Posterior vena cava (tissue), 2 donors: ENCODE data around the gene CREG1. TPM values are rescaled to one million over a fixed set of nuclear protein-coding genes. Genes with fewer than 3 reads are reported as not detected.
"Not testable (repeated sequence)": the region's sequence is repeated elsewhere in the genome, so short reads cannot be mapped to it uniquely, and the experiment has no call there.

ENCODE experiments used
- DNase-seq: peaks from one replicate; pipeline ENCODE4 v3.0.0-alpha.2; 2020; ENCODE audit warnings: low spot score
- intact Hi-C, 2 donors: fragments of 100-400 bp; cut with DNase I; formaldehyde crosslinking; loops; one replicate each; pipeline versions ENCODE4 v1.14.1 to v1.14.2; 2022 to 2023
- total RNA-seq, 2 donors: library from RNA; stranded (reverse); fragmentation: NEBNext Ultra II Directional; extraction: Animal tissue kit (Norgen Biotek cat#: 25700); gene quantifications; one replicate each; pipeline ENCODE4 v1.2.1, GENCODE V29; 2021
- donor health status: DM: yes; HTN: yes; CAD: no.
- donor health status: DM: yes; HTN: yes; CAD: no.

CREG1 gene
- total RNA-seq, 2 donors from 2014 or later, result 105 to 138 TPM

DNA sequence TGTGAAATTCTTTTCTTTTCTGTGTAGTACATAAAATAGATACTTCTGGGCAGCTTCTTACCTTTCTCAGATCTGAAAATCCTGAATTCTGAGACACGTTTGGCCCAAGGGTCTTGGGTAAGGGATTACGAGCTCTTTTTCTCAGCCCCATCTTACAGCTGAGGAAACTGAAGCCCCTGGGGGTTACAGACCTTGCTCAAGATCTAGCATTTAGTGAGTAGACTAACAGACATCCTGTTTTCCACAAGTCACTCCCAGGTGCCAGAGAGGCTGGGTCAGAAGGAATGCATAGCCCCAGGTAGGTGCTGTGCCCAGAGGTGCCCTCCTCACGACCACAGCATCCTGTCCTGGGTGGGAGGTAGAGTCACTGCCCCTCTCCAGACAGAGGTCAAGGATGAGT, 13.2 kb upstream of the CREG1 start:
- intact Hi-C loops, result no loop called here
- no peak for DNase-seq

DNA sequence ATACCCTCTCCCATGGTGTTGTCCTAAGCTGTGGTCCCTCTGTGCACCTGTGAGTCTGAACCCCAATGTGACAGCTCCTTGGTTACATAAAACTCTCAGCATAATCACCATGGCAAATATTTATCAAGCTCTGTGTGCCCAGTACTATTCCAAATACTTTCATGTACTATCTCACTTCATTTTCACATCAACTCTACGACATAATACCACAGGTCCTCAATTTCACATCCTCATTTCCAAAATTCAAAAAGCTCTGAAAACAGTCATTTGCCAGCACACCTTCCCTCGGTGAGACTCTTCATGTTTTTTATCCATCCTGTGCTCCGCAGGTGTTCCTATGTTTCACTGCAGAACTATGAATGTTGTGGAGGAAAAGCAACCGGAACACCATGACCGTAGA, 12.4 kb upstream of the CREG1 start:
- no peak for DNase-seq
- intact Hi-C loops, result no loop called here

GRCh38 chr1:167564612-167565270, 11.2 kb upstream of the CREG1 start:
- no peak for DNase-seq
- intact Hi-C loops, result no loop called here

DNA sequence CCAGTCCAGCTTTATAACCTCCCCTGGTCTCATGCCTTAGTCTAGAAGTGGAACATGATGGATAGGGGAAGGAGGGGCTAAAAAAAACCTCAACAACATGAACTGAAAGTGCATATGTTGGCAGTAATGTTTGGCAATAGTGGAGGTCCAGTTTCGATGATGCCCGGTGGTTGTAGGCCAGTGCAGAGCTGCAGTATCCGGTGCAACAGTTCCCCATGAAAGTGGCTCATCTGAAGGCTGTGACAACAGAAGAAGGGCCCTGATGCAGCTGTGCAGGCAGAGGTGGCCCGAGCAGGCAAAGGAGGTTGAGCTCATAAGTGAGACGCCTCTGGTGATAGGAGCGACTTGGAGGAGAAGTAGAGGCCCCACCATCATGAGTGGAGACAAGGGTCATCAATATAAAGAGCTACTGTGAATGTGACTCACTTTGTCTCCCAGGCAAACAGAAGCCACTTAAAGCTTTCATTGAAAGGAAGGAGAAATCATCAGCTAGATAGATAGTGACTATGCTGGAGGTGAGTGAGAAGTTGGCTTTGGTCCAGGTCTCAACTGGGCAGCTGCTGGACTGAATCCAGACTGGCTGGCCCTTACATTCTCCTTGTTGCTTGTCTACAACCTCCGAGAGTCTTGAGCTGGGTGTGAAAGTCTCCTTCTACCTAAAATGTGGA, 10.2 kb upstream of the CREG1 start:
- DNase-seq, result no peak
- intact Hi-C loops, result no loop called here

DNA sequence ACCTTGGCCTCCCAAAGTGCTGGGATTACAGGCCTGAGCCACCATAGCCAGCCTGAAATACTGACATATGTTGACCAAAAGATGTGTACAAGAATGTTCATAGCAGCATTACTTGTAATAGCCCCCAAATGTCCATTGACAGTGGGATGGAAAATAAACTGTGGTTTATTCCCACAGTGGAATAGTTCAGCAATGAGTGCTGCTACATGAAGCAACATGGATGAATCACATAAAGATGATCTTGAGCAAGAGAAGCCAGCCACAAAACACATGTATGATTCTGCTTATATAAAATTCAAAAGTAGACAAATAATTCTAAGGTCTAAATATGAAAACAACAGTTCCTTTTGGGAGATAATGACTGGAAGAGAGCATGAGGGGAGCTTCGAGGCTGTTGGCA, 9.1 kb upstream of the CREG1 start:
- no peak for DNase-seq
- intact Hi-C loops, result no loop called here

GRCh38 chr1:167561753-167562152, 8.2 kb upstream of the CREG1 start:
- no peak for DNase-seq
- intact Hi-C loops, result no loop called here

DNA sequence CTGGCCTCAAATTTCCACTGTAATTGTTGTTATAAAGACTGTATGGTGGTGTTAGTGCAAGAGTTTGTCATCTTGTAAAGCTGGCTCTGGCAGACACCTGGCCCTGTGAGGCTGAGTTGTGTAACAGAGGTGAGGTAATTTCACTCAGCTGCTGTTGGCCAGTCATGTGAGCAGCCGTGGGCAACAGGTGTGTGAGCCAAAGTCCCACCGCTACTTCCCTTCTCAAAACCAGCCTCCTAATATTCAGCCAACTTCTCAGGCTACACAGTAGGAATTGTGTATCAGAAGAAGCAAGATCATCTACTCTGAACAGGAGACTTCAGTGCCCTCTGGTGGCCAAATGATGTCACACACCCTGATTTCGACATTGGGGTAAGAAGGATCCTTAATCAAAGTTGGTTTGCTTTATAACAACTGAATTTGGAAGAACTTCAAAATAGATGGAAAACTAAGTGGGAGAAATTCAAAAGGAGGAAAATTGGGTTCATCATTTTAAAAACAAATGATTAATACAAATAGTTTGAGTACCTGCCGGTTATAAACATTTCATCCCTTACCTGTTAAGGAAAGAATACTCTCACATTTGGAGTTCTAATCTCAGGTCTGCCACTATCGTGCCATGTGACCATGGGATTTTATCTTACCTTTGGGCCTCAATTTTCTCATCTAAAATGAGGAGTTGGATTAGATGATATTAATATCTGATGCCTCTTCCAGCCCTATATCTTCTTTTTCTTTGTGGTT, 2.6 kb upstream of the CREG1 start:
- intact Hi-C loops, result no loop called here
- peak; percentile 89 for DNase-seq

DNA sequence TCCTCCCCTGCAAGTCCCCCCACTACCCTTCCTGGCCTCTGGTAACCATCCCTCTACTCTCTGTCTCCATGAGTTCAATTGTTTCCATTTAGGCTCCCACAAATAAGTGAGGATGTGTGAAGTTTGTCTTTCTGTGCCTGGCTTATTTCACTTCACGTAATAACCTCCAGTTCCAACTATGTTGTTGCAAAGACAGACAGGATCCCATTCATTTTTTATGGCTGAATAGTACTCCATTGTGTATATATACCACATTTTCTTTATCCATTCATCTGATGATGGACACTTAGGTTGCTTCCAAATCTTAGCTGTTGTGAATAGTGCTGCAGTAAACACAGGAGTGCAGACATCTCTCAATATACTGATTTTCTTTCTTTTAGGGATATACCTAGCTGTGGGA, 1.5 kb upstream of the CREG1 start:
- intact Hi-C loops, result not testable (repeated sequence)

DNA sequence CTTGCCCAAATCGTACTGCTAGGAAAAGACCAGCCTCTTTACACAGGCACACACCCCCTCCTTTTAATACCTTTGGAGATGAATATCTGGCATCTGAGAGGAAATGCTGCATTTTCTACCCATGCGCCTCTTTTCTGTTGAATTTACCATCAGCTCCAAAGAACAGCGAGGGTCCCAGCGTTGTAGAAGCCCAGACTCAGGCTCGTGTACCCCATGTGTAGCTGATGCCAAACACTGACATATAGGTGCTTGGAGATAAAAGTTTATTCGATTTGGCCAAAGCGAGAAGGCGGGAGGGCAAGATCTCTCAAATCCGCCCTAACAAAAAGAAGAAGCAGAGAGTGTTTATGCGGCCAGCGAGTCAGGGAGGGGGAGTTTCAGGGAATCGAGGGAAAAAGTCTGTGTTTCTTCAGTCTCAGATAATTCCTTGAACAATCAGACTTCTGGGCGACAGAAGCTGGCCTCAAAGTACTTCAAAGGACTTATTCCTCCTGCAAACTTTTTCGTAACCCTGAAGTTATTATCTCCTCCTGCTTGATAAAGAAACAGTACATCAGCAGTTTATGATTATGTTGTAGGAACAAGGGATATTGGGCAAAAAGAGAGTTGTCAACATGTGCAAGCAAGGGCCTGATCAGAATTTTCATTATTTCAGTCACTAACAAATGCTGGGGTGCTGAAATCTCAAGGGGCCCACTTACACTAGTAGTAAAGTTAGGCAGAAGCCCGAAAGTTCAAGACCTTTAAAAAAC, 642 bp upstream of the CREG1 start:
- intact Hi-C loops, result no loop called here
- DNase-seq, result no peak

More for the DNA sequence above, 1.5 kb upstream of the CREG1 start:
- not testable (repeated sequence) for DNase-seq

DNA sequence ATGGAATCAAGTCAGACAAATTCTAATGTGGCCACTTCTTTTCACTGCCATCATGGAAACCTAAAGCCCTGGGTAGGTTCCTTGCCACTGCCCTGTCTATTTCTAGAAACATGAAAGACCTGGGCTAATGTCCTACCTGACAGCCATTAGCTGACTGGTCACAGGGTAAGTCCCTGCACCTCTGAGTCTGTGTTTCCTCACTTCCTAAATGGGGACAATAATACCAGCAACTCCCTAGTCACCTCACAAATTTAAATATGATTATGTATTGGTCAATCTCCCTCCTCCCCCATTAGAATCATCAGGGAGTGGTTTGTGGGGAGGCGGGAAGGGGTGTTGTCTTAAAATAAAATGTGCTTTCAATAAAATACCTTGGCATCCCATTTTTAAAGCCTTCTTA, 2.2 kb downstream of the CREG1 start:
- DNase-seq, result no peak
- intact Hi-C loops, result no loop called here

DNA sequence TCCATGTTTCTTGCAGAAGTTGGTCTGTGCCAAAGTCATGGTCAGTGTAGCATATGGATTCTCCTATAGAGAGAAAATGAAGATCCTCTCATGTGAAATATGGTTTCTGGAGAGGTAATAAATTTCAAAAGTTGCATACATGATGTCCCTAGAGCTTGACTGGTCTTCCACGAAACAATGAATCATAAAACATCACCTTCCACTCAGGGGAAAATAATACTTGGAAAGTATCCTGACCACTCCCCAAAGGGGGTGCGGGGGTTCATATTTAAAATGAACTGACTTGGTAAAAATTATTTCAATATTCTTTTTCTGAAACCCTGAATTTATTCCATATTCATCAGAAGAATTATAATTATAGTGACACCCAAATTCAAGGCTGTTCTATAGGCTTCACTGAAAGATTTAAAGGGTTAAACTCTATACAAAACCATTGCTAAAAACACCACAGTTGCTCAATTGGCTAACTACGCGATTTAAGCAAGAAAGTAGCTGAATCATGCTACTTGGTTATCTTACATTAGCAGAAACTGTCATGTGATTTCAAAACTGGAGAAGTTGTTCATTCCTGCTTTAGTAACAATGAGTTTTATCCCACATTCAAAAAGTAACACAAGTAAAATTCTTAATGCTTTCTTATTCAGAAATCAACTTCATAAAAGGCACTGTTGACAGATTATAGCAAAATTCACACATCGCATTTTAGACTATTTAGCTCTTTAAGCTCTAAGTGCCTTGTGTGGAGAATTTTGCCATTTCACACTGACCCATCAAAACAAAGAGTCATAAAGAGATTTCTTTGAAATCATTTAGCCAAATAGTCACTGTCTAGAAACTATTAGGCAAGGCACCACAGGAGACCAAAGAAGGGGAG, 5.3 kb downstream of the CREG1 start:
- intact Hi-C loops, result no loop called here
- no peak for DNase-seq

GRCh38 chr1:167546935-167547334, 6.6 kb downstream of the CREG1 start:
- DNase-seq, result no peak
- intact Hi-C loops, result no loop called here

DNA sequence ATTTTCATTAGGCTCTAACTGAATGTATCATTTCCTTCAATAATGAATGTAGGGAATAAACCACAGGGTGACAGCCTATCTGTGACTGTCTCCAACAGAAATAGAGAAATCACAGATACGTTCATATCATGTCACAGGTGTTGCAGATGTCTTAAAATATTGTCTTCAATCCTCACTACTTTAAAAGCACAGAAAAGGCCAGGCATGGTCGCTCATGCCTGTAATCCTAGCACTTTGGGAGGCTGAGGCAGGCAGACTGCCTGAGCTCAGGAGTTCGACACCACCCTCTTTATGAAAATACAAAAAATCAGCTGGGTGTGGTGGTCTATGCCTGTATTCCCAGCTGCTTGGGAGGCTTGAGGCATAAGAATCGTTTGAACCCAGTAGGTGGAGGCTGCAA, 8.2 kb downstream of the CREG1 start:
- intact Hi-C loops, result no loop called here
- DNase-seq, result no peak

GRCh38 chr1:167544447-167545093, 9.0 kb downstream of the CREG1 start:
- intact Hi-C loops, result no loop called here
- DNase-seq, result no peak

DNA sequence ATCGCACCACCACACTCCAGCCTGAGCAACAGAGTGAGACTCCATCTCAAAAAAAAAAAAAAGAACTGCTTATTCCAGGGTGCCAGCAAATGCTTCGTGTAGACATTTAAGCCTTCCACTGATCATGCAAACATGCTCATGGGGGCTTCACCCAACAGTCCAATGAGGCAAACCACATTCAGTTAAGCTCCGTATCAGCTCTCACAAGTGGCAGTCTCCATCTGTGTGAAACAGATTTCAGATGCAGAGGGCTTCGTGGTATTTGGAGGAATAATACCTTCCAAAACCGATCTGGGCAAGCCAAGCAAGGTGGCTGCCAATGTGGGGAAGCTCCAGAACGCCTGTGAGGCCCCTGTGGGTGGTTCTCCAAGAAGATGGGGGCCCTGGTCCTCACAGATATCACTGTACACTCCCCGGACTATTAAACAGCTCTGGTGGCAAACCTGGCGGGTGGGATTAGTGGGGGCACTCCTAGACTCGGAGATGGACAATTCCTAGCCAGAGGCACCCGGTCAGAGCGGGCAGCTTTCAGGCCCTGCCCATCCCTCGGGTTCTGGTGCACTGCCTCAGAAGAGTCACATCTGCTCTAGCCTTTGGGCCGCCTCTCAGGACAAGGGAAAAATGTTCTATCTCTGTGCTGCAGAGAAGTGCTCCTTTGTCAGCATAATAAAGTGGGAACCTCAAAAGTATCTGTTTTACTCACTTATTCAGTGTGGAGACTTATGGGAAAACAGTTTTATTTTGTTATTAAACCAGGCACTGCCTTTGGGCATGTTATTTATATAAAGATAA, 10.2 kb downstream of the CREG1 start:
- intact Hi-C loops, result no loop called here
- no peak for DNase-seq

DNA sequence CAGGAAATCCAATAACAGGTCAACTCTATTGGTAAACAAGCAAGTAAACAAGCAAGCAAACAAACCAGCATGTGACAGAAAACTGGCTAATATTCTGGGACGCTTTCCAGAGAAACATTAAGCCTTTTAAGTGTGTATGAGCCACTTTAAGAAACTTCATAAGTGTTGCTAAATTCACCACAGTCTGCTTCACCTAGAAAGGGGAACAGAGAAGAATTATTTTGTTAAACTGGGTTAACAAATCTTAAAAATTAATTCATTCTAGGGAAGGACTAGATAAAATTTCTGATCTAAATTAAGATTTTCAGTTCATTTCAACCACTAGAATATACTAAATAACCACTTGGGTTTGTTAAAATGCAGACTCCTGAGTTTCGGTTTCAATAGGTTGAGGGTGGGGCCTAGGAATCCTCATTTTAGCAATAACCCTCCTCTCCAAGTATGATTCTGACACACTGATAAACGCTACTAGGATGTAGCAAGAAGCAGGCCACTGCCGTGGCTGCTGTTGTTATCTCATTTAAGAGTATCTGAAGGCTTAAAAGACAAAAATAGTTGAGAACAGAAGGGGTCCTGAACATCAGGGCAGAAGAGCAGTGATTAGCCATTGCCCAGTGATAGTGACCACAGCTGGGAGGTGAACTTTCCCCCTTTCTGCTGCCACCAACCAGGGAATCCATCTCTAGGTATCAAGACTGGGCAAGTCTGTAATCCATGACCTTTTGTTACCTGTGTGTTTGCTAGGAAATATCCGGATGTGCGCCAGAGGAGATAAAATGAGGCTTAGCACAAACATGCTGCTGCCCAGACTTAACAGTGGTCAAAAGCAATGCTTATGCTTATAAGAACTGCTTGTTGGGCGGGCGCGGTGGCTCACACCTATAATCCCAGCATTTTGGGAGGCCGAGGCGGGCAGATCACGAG, 11.2 kb downstream of the CREG1 start:
- intact Hi-C loops, result no loop called here

DNA sequence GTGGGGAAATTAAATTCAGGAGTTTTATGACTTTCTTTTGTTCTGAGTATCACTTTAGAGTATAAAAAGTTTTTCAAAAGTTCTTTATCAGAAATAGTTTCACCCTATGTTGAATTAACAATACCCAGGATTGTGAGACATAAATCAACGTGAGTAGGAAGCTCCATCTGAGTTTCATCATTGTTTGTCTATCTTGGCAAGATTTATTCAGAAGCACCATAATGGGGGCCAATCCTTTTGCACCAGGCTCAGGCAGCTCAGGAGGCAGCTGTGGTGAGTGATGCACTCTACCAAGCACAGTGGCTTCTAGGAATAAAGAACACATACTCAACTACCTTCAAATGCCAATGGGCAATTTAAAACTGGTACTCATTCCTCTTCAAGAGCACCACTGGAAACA, 12.0 kb downstream of the CREG1 start:
- DNase-seq, result no peak
- intact Hi-C loops, result no loop called here

More for the DNA sequence above, 11.2 kb downstream of the CREG1 start:
- DNase-seq, result no peak
